K562 (cell line): ENCODE results near the gene GGA2. TPM values are rescaled to one million over a fixed set of nuclear protein-coding genes. Genes with fewer than 3 reads are reported as not detected.

Experiments used
- C11orf30 ChIP-seq: fragments of 450-650 bp; IDR thresholded peaks from 2 replicates; pipeline ENCODE4 v1.6.1; 2016; ENCODE audit warnings: low read depth, mild to moderate bottlenecking
- CAMTA2 ChIP-seq: fragments of 250-450 bp; sonication (Bioruptor Pico); conservative IDR thresholded peaks from 2 replicates; pipeline ENCODE4 v1.5.1; 2022
- CREB1 ChIP-seq, 2 experiments: sonication (generic) in 1 of 2; formaldehyde crosslinking in 1 of 2; IDR thresholded peaks; 2 replicates each; pipeline versions ENCODE4 v1.6.1 to v1.8.0; 2012 to 2022; ENCODE audit warnings: inconsistent platforms in 1 of 2, mild to moderate bottlenecking in 1 of 2, missing genetic modification reagents in 1 of 2, moderate library complexity in 1 of 2
- CXXC5 ChIP-seq: fragments of 250-450 bp; sonication (Bioruptor Pico); IDR thresholded peaks from 2 replicates; pipeline ENCODE4 v1.8.0; 2022; ENCODE audit warnings: inconsistent platforms, mild to moderate bottlenecking, moderate library complexity
- DACH1 ChIP-seq: fragments of 450-650 bp; IDR thresholded peaks from 2 replicates; pipeline ENCODE4 v1.6.1; 2018; ENCODE audit not compliant: partially characterized antibody
- GATA2 ChIP-seq: sonication (generic); formaldehyde crosslinking; IDR thresholded peaks from 2 replicates; pipeline ENCODE4 v1.4.0; 2020; ENCODE audit warnings: mild to moderate bottlenecking, missing genetic modification reagents
- GTF2E2 ChIP-seq: fragments of 200-800 bp; sonication (Bioruptor generic); IDR thresholded peaks from 2 replicates; pipeline ENCODE4 v1.6.1; 2016; ENCODE audit warnings: missing genetic modification characterization, missing compliant biosample characterization
- HDAC8 ChIP-seq: fragments of 450-650 bp; IDR thresholded peaks from 2 replicates; pipeline ENCODE4 v1.6.1; 2016; ENCODE audit warnings: mild to moderate bottlenecking, missing genetic modification characterization, moderate library complexity, missing compliant biosample characterization
- HMG20B ChIP-seq: fragments of 250-450 bp; sonication (Bioruptor Pico); IDR thresholded peaks from 2 replicates; pipeline ENCODE4 v1.5.0; 2021; ENCODE audit warnings: mild to moderate bottlenecking
- KDM4B ChIP-seq, 2 experiments: fragments of 450-650 bp in 1 of 2; sonication (generic) in 1 of 2; IDR thresholded peaks; 2 replicates each; pipeline ENCODE4 v1.6.1; 2016 to 2017; ENCODE audit warnings: borderline replicate concordance in 2 of 2, antibody characterized with exemption in 1 of 2, low read depth in 1 of 2, mild to moderate bottlenecking in 1 of 2
- NCOA4 ChIP-seq: fragments of 450-650 bp; IDR thresholded peaks from 2 replicates; pipeline ENCODE4 v1.6.1; 2018; ENCODE audit warnings: mild to moderate bottlenecking; ENCODE audit not compliant: partially characterized antibody
- NCOR1 ChIP-seq: fragments of 450-650 bp; IDR thresholded peaks from 2 replicates; pipeline ENCODE4 v1.6.1; 2016; ENCODE audit warnings: mild to moderate bottlenecking, moderate library complexity
- NFE2L1 ChIP-seq: fragments of 450-650 bp; IDR thresholded peaks from 2 replicates; pipeline ENCODE4 v1.6.1; 2016; ENCODE audit warnings: missing genetic modification characterization, low read depth, mild to moderate bottlenecking, missing compliant biosample characterization, moderate library complexity, borderline replicate concordance
- SMAD1 ChIP-seq: fragments of 150-350 bp; IDR thresholded peaks from 2 replicates; pipeline ENCODE4 v1.6.1; 2014; ENCODE audit warnings: low read length, low read depth; ENCODE audit not compliant: partially characterized antibody
- SNRNP70 ChIP-seq: fragments of 200-400 bp; formaldehyde crosslinking; optimal IDR thresholded peaks from 2 replicates; pipeline ENCODE3; 2017; ENCODE audit warnings: low read depth, low read length
- SP2 ChIP-seq: IDR thresholded peaks from 2 replicates; pipeline ENCODE4 v1.6.1; 2011; ENCODE audit warnings: mild to moderate bottlenecking, low read depth, low read length, moderate library complexity; ENCODE audit not compliant: poor library complexity, severe bottlenecking; ENCODE audit errors: extremely low read depth
- ZNF311 ChIP-seq: fragments of 250-450 bp; sonication (Bioruptor Pico); IDR thresholded peaks from 2 replicates; pipeline ENCODE4 v1.4.0; 2020; ENCODE audit warnings: mild to moderate bottlenecking, moderate library complexity
- ZNF316 ChIP-seq: fragments of 450-650 bp; IDR thresholded peaks from 2 replicates; pipeline ENCODE4 v1.6.1; 2016
- ZNF57 ChIP-seq: fragments of 450-650 bp; formaldehyde crosslinking; IDR thresholded peaks from 2 replicates; pipeline ENCODE4 v1.4.0; 2020; ENCODE audit warnings: mild to moderate bottlenecking, moderate library complexity
- ZNF717 ChIP-seq: fragments of 250-450 bp; sonication (Bioruptor Pico); IDR thresholded peaks from 2 replicates; pipeline ENCODE4 v1.5.0; 2021
- polyA plus RNA-seq, 8 experiments: library from polyadenylated mRNA; depleted of rRNA in 4 of 8; stranded (reverse) in 5 of 8; unstranded in 3 of 8; fragments of >200 nt; fragmentation: Nextera tagmentation in 2 of 8; fragmentation: Illumina TruSeq in 1 of 8; extraction: Ambion mirVana in 2 of 8; extraction: Trizol in 1 of 8; gene quantifications; 2 replicates each; pipeline versions ENCODE4 v1.2.1 to v1.2.3, GENCODE V29; 2011 to 2014; ENCODE audit warnings: inconsistent platforms in 1 of 8, missing spikeins in 1 of 8
- total RNA-seq, 7 experiments: library from RNA; depleted of rRNA in 6 of 7; stranded (reverse); fragments of >200 nt in 6 of 7; fragmentation: Illumina TruSeq in 2 of 7; extraction: Trizol in 2 of 7; gene quantifications; 2 replicates each; pipeline versions ENCODE4 v1.2.1 to v1.2.3, GENCODE V29; 2011 to 2021; ENCODE audit warnings: low replicate concordance in 1 of 7
- TF ChIP-seq, protein P1 (sequence below): IDR thresholded peaks from 2 replicates; pipeline ENCODE4 v1.6.1; 2011; ENCODE audit warnings: borderline replicate concordance, low read depth, mild to moderate bottlenecking, moderate library complexity, low read length; ENCODE audit not compliant: insufficient read depth, poor library complexity, severe bottlenecking
- TF ChIP-seq, protein P2 (sequence below): fragments of 450-650 bp; formaldehyde crosslinking; IDR thresholded peaks from 2 replicates; pipeline ENCODE4 v1.4.0; 2020; ENCODE audit warnings: mild to moderate bottlenecking, mixed read lengths
- TF ChIP-seq, protein P3 (sequence below): fragments of 250-450 bp; sonication (Bioruptor Pico); IDR thresholded peaks from 2 replicates; pipeline ENCODE4 v1.8.0; 2021; ENCODE audit warnings: mild to moderate bottlenecking, moderate library complexity

GGA2 gene
- total and polyA plus RNA-seq, 9 of the 15 experiments (the other 6 are each of a cell fraction or from before 2014, with no cell fraction given), result 11.9 to 133 (median 66.3) TPM

DNA sequence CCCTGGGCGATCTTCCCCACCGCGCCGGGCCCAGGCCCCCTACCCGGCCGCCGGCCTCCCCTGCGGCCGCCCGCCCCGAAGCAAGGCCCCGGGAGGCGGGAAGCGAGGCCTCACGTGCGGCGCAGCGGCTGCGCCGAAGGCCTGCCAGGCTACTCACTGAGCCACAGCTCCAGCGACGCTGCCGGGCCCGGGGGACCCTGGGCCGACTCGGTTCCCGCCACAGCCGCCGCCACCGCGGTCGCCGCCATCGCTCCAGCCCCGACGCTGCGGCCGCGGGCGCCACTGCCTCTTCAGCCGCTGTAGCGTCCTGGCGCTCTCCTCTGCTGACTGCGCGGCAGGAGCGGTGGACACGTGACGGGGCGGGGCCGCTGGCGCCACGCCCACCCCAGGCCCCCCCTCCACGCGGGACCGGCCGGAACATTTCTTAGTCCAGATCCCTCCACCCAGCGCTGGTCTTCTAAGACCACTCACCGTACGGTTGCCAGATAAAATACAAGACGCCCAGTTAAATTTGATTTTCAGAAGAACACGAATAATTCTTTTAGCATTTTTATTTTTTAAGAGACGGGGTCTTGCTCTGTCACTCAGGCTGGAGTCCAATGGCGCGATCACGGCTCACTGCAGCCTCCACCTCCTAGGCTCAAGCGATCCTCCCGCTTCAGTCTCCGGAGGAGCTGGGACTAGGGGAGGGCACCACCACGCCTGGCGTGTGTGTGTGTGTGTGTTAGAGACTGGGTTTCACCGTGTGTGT, at the start of gene GGA2 (continued):
- TF ChIP-seq, protein P1, sequence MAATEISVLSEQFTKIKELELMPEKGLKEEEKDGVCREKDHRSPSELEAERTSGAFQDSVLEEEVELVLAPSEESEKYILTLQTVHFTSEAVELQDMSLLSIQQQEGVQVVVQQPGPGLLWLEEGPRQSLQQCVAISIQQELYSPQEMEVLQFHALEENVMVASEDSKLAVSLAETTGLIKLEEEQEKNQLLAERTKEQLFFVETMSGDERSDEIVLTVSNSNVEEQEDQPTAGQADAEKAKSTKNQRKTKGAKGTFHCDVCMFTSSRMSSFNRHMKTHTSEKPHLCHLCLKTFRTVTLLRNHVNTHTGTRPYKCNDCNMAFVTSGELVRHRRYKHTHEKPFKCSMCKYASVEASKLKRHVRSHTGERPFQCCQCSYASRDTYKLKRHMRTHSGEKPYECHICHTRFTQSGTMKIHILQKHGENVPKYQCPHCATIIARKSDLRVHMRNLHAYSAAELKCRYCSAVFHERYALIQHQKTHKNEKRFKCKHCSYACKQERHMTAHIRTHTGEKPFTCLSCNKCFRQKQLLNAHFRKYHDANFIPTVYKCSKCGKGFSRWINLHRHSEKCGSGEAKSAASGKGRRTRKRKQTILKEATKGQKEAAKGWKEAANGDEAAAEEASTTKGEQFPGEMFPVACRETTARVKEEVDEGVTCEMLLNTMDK, result no peak
- 0 out of 2 replicates have a peak, but pooled peaks have one; percentile 68 for TF ChIP-seq HDAC8 (tag)
- TF ChIP-seq GATA2 (CRISPR knock-in tag), result no peak
- no peak for TF ChIP-seq ZNF717
- no peak for TF ChIP-seq SP2
- no peak for TF ChIP-seq ZNF316
- TF ChIP-seq CREB1 (IDR thresholded peaks at IDR 0.05), result no peak
- no peak for TF ChIP-seq CREB1 (CRISPR knock-in tag; IDR thresholded peaks at IDR 0.05)
- TF ChIP-seq ZNF57, result no peak
- peak; percentile 68 for TF ChIP-seq SMAD1
- TF ChIP-seq, protein P2, sequence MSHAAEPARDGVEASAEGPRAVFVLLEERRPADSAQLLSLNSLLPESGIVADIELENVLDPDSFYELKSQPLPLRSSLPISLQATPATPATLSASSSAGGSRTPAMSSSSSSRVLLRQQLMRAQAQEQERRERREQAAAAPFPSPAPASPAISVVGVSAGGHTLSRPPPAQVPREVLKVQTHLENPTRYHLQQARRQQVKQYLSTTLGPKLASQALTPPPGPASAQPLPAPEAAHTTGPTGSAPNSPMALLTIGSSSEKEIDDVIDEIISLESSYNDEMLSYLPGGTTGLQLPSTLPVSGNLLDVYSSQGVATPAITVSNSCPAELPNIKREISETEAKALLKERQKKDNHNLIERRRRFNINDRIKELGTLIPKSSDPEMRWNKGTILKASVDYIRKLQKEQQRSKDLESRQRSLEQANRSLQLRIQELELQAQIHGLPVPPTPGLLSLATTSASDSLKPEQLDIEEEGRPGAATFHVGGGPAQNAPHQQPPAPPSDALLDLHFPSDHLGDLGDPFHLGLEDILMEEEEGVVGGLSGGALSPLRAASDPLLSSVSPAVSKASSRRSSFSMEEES, result peak; percentile 79
- no peak for TF ChIP-seq SNRNP70
- no peak for TF ChIP-seq NCOR1
- TF ChIP-seq GTF2E2 (tag), result no peak
- no peak for TF ChIP-seq C11orf30
- no peak for TF ChIP-seq HMG20B (CRISPR knock-in tag)
- TF ChIP-seq CAMTA2 (CRISPR knock-in tag), result 0 out of 2 replicates have a peak, but pooled peaks have one; percentile 65
- no peak for TF ChIP-seq NCOA4
- TF ChIP-seq, protein P3, sequence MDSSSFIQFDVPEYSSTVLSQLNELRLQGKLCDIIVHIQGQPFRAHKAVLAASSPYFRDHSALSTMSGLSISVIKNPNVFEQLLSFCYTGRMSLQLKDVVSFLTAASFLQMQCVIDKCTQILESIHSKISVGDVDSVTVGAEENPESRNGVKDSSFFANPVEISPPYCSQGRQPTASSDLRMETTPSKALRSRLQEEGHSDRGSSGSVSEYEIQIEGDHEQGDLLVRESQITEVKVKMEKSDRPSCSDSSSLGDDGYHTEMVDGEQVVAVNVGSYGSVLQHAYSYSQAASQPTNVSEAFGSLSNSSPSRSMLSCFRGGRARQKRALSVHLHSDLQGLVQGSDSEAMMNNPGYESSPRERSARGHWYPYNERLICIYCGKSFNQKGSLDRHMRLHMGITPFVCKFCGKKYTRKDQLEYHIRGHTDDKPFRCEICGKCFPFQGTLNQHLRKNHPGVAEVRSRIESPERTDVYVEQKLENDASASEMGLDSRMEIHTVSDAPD, result no peak
- TF ChIP-seq DACH1, result no peak
- peak; percentile 96 for TF ChIP-seq CXXC5 (CRISPR knock-in tag)
- peak in 1 of 2 experiments; percentile 60; a peak in 1 of 4 replicates for TF ChIP-seq KDM4B (IDR thresholded peaks at IDR 0.05; ENCODE audit: borderline replicate concordance in 2 of 2, low read depth in 1 of 2)
- no peak for TF ChIP-seq ZNF311 (CRISPR knock-in tag)
- no peak for TF ChIP-seq NFE2L1 (tag)
